ENCODE measurements around the gene PPOX. TPM values are rescaled to one million over a fixed set of nuclear protein-coding genes. Genes with fewer than 3 reads are reported as not detected.
A peak's percentile ranks its signal among the peaks of the same experiment; 100 is the strongest.

Gene PPOX
- total RNA-seq, 4 donors from 2014 or later: 12.8 to 22.1 (median 15.8) TPM

DNA sequence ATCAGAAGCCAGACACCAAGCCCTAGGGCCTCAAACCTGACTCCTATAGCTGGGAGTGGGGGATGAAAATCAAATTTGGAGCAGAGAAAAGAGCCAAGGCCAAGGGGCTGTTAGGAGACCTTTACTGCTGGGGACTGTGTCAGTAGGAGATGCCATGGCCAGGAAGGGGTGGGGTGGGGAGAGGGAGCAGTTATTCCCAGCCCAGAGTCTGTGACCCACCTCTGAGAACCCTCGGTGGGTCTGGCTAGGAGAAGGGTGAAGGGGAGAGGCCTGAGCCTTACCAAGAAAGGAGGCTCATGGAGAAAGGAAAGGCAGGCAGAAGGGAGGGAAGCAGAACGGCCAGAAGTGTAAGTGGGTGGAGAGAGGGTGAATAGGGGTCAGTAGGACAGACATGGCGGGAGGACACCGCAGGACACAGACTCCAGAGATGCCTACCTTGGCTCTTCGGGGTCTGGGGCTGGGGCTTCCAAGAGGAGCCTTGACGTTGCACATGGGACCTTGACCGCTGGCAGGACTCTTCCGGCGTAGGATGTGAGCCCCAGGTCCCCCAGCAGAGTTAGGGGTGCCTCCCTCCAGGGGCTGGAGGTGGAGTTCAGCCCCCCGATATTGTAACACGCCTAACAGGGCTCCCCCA lies 31.5 kb downstream of the PPOX start:
- Histone ChIP-seq H3K4me1 (peaks cover 35 to 90% (median 80%) of the 10 kb centered on the region in 4 donors), H3K27ac (replicated peaks in 1 of 4) (peak overlapping the region; percentile 92 to 95 (median 94)), H3K36me3 (peaks cover 0 to 42% (median 11%) of the 10 kb centered on the region in 4 donors), H3K27me3 (no peaks in the 10 kb centered on the region), H3K9me3 (no peaks in the 10 kb centered on the region), H3K4me3 (peak overlapping the region; percentile 44 to 57 (median 46))
- WGBS: 68% methylated on average over 8 of the region's 11 CpGs
- TF ChIP-seq POLR2A (IDR thresholded peaks at IDR 0.05; ENCODE audit: low read depth): no peak
- TF ChIP-seq, protein P1, sequence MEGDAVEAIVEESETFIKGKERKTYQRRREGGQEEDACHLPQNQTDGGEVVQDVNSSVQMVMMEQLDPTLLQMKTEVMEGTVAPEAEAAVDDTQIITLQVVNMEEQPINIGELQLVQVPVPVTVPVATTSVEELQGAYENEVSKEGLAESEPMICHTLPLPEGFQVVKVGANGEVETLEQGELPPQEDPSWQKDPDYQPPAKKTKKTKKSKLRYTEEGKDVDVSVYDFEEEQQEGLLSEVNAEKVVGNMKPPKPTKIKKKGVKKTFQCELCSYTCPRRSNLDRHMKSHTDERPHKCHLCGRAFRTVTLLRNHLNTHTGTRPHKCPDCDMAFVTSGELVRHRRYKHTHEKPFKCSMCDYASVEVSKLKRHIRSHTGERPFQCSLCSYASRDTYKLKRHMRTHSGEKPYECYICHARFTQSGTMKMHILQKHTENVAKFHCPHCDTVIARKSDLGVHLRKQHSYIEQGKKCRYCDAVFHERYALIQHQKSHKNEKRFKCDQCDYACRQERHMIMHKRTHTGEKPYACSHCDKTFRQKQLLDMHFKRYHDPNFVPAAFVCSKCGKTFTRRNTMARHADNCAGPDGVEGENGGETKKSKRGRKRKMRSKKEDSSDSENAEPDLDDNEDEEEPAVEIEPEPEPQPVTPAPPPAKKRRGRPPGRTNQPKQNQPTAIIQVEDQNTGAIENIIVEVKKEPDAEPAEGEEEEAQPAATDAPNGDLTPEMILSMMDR (IDR thresholded peaks at IDR 0.05): no peak
- no peak for TF ChIP-seq POLR2AphosphoS5 (IDR thresholded peaks at IDR 0.05)
- no peak for TF ChIP-seq EP300 (IDR thresholded peaks at IDR 0.05)
- intact Hi-C loops (cut with DNase I): loop anchor here (10.0 kb wide), 1 partner anchor 187 kb away; no protein-coding TSS in a partner anchor
- no peak for DNase-seq (ENCODE audit: extremely low spot score)

DNA sequence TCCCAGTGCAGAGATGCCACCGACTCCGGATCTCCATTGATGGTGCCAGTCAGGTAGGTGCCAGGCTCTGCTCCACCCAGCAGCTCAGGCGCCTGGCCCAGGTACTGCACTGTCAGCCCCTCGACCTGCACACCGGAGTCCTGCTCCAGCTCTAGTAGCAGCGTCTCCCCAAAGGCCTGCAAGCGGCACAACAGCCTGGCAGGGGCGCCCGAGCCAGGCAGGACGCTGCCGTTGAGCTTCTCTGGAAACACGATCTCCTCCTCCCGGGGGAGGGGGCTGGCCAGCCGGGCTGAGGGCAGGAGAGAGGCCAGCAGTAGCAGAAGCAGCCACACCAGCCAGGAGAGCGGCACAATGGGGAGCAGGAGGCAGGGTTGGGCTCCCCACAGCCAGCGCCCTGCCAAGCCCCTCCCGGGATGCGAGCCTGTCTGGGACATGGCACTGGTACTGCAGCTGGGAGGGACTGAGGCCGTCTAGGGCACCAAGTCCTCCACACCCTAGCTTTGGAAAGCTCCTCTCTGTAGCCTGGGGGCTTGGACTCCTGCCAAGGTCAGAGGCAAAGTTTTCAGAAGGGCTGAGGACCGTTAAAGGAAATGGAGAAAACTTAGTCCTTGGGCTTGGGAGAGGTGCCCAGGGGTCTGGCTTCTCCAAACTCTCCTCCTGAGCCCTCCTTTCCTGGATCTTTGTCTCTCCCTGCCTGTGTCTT lies 32.1 kb downstream of the PPOX start:
- Histone ChIP-seq H3K4me1 (peaks cover 33 to 90% (median 83%) of the 10 kb centered on the region in 4 donors), H3K36me3 (peaks cover 0 to 37% (median 8%) of the 10 kb centered on the region in 4 donors), H3K4me3 (peak overlapping the region; percentile 44 to 57 (median 46)), H3K27ac (replicated peaks in 1 of 4) (peak overlapping the region; percentile 92 to 95 (median 94)), H3K27me3 (no peaks in the 10 kb centered on the region), H3K9me3 (no peaks in the 10 kb centered on the region)
- TF ChIP-seq POLR2A (IDR thresholded peaks at IDR 0.05; ENCODE audit: low read depth): no peak
- TF ChIP-seq, protein P1 (IDR thresholded peaks at IDR 0.05): no peak
- no peak for TF ChIP-seq EP300 (IDR thresholded peaks at IDR 0.05)
- peak in 1 of 2 donors; percentile 5 for TF ChIP-seq POLR2AphosphoS5 (IDR thresholded peaks at IDR 0.05)
- 18% methylated on average over 16 of the region's 20 CpGs for WGBS
- DNase-seq (ENCODE audit: extremely low spot score): no peak
- intact Hi-C loops (cut with DNase I): loop anchor here (10.0 kb wide), 1 partner anchor 186 kb away; no protein-coding TSS in a partner anchor

DNA sequence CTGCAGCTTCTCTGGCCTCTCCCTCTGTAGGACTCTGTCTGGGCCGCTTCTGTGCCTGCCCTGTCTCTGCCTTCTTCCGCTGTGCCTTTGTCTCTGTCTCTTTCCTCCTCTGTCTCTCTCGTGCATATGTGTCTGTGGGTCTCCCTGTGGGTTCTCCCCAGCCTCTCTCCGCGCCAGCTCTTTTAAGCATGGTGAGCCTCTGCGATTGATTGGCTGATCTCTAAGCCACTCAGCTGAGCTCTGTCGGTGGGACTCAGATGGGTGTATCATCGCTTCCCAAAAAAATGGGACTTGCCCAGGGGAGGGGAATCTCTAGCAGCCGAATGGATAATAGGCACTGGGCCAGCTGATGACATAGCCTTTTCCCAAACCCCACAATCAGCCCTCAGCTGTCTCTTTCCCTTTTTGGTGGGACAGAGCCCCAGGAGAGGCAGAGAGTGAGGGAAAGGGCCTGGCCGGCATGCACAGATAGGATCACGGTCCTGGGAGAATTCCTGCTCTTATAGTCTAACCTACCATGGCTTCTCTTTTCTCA lies 32.7 kb downstream of the PPOX start, which contains the start of gene ADAMTS4:
ADAMTS4 (minus strand) TSS at position 158 of the 535 bp plus-strand sequence. CDS start 427 bp downstream, outside the sequence.
- Histone ChIP-seq H3K36me3 (peaks cover 0 to 37% (median 12%) of the 10 kb centered on the region in 4 donors), H3K27me3 (no peaks in the 10 kb centered on the region), H3K27ac (replicated peaks in 1 of 4) (peak within 1 kb of the TSS; percentile 92 to 95 (median 94)), H3K9me3 (no peaks in the 10 kb centered on the region), H3K4me3 (peak within 1 kb of the TSS; percentile 44 to 57 (median 46)), H3K4me1 (peaks cover 40 to 90% (median 84%) of the 10 kb centered on the region in 4 donors)
- intact Hi-C loops (cut with DNase I): loop anchor here (10.0 kb wide), 1 partner anchor 186 kb away; no protein-coding TSS in a partner anchor
- TF ChIP-seq, protein P1 (IDR thresholded peaks at IDR 0.05): no peak
- TF ChIP-seq POLR2A (IDR thresholded peaks at IDR 0.05; ENCODE audit: low read depth) (peak; percentile 84), EP300 (IDR thresholded peaks at IDR 0.05) (no peak), POLR2AphosphoS5 (IDR thresholded peaks at IDR 0.05) (peak; percentile 76 to 94)
- no peak for DNase-seq (ENCODE audit: extremely low spot score)
- WGBS: 44% methylated on average over 11 of the region's 11 CpGs

DNA sequence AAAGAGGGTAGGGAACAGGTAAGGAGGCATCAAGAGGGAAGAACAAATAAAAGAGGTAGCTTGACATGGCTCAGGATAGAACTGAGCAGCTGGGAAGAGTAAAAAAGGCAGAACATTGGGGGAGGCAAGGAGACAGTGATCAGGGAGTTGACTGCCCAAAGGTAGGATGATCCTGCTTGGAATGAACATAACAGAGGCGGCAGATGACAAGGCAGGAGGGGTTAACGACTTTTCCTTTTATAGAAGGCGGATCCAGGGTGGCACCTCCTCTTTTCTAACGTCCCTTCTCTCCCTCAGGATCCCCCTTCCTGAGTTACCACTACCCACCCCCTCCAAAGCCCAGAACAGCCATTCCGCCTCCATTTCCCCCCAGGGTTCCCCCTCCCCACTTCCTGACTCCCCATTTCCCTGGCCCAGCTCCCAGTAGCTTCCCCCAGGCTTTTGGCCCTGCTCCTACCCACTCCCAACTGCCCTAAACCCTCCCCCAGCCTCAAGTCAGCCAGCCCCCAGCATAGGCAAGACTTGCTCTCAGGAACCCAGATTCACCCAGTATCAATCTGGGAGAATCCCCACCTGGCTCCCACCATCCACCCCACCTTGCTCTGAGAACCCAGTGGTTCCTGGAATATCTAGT lies 33.4 kb downstream of the PPOX start:
- Histone ChIP-seq H3K36me3 (peaks cover 0 to 37% (median 14%) of the 10 kb centered on the region in 4 donors), H3K4me1 (peaks cover 46 to 90% (median 88%) of the 10 kb centered on the region in 4 donors), H3K4me3 (peak overlapping the region in 2 of 4 donors; percentile 5 to 57), H3K9me3 (no peaks in the 10 kb centered on the region), H3K27me3 (no peaks in the 10 kb centered on the region), H3K27ac (replicated peaks in 1 of 4) (peak overlapping the region; percentile 92 to 95 (median 94))
- TF ChIP-seq EP300 (IDR thresholded peaks at IDR 0.05) (no peak), POLR2AphosphoS5 (IDR thresholded peaks at IDR 0.05) (no peak), POLR2A (IDR thresholded peaks at IDR 0.05; ENCODE audit: low read depth) (no peak)
- TF ChIP-seq, protein P1 (IDR thresholded peaks at IDR 0.05): no peak
- intact Hi-C loops (cut with DNase I): loop anchor here (10.0 kb wide), 1 partner anchor 185 kb away; no protein-coding TSS in a partner anchor
- 54% methylated on average over 5 of the region's 5 CpGs for WGBS
- no peak for DNase-seq (ENCODE audit: extremely low spot score)
